Smooth muscle cell (in vitro differentiated cells): ENCODE measurements around the gene NAGLU. TPM values are rescaled to one million over a fixed set of nuclear protein-coding genes. Genes with fewer than 3 reads are reported as not detected.

Experiments
- DNase-seq: peaks from one replicate; lab custom pipeline; 2025; ENCODE audit not compliant: unreplicated experiment; lab: John Stamatoyannopoulos, UW
- H2AFZ ChIP-seq: fragments of 200-600 bp; sonication (generic); 2 replicates; pipeline ENCODE4 v1.6.0; 2016; ENCODE audit warnings: antibody characterized with exemption, low read depth, mild to moderate bottlenecking
- H3F3A ChIP-seq: fragments of 200-600 bp; sonication (generic); 2 replicates; pipeline ENCODE4 v1.6.0; 2017; ENCODE audit warnings: antibody characterized with exemption, low read depth
- H3K27ac ChIP-seq: fragments of 200-600 bp; sonication (generic); 2 replicates; pipeline ENCODE4 v1.5.1; 2016; ENCODE audit warnings: low read depth, mild to moderate bottlenecking
- H3K27me3 ChIP-seq: fragments of 200-600 bp; sonication (generic); 2 replicates; pipeline ENCODE4 v1.6.1; 2016; ENCODE audit warnings: low read depth, mild to moderate bottlenecking
- H3K36me3 ChIP-seq: fragments of 200-600 bp; sonication (generic); 2 replicates; pipeline ENCODE4 v1.5.1; 2016; ENCODE audit warnings: low read depth
- H3K4me1 ChIP-seq: fragments of 200-600 bp; sonication (generic); 2 replicates; pipeline ENCODE4 v1.5.1; 2016; ENCODE audit warnings: low read depth
- H3K4me2 ChIP-seq: fragments of 200-600 bp; sonication (generic); 2 replicates; pipeline ENCODE4 v1.6.0; 2016; ENCODE audit warnings: mild to moderate bottlenecking
- H3K4me3 ChIP-seq: fragments of 200-600 bp; sonication (generic); 2 replicates; pipeline ENCODE4 v1.5.1; 2016; ENCODE audit warnings: mild to moderate bottlenecking
- H3K79me2 ChIP-seq: fragments of 200-600 bp; sonication (generic); 2 replicates; pipeline ENCODE4 v1.6.0; 2016; ENCODE audit warnings: low read depth, mild to moderate bottlenecking
- H3K9ac ChIP-seq: fragments of 200-600 bp; sonication (generic); 2 replicates; pipeline ENCODE4 v1.6.0; 2016; ENCODE audit warnings: low read depth
- H3K9me3 ChIP-seq: fragments of 200-600 bp; sonication (generic); replicated peaks from 2 replicates; pipeline ENCODE4 v1.5.1; 2016; ENCODE audit warnings: low read depth
- H4K20me1 ChIP-seq: fragments of 200-600 bp; sonication (generic); 2 replicates; pipeline ENCODE4 v1.6.0; 2016; ENCODE audit warnings: low read depth
- CTCF ChIP-seq: fragments of 200-600 bp; sonication (generic); IDR thresholded peaks from 2 replicates; pipeline ENCODE4 v1.5.1; 2017; ENCODE audit warnings: borderline replicate concordance, mild to moderate bottlenecking, antibody characterized with exemption; ENCODE audit not compliant: insufficient read depth, poor library complexity, severe bottlenecking
- WGBS: methylation state at CpG from one replicate; pipeline ENCODE4 v1.1.7; 2016; ENCODE audit warnings: low lambda C conversion rate; 5-methylcytosine and 5-hydroxymethylcytosine counted together
- polyA plus RNA-seq: library from polyadenylated mRNA; unstranded; fragments of >200 nt; fragmentation: Nextera tagmentation; extraction: Ambion mirVana; gene quantifications from 2 replicates; pipeline ENCODE4 v1.2.1, GENCODE V29; 2016
- total RNA-seq: library from RNA; depleted of rRNA; stranded (reverse); fragments of >200 nt; gene quantifications from 2 replicates; pipeline ENCODE4 v1.2.3, GENCODE V29; 2014

The NAGLU gene
- total and polyA plus RNA-seq, 2 experiments from 2014 or later: 23.0 to 51.6 TPM

- no peak overlapping the region for H3K4me2 ChIP-seq
- H3K36me3 ChIP-seq: peaks cover 4% of the 10 kb centered on the region
- H3K4me3 ChIP-seq: no peak overlapping the region
- H3K79me2 ChIP-seq: no peaks in the 10 kb centered on the region
- H4K20me1 ChIP-seq: no peaks in the 10 kb centered on the region
- no peak overlapping the region for H2AFZ ChIP-seq
- no peak for TF ChIP-seq CTCF
- H3K4me1 ChIP-seq: no peaks in the 10 kb centered on the region
- H3K27me3 ChIP-seq: no peaks in the 10 kb centered on the region
- DNase-seq: no peak
- H3K9ac ChIP-seq: no peak overlapping the region
- no peaks in the 10 kb centered on the region for H3K9me3 ChIP-seq
- H3F3A ChIP-seq: peaks cover 1% of the 10 kb centered on the region
- WGBS: 95% methylated on average over 9 of the region's 9 CpGs
- H3K27ac ChIP-seq: no peak overlapping the region
Measured at GRCh38 chr17:42512246-42512645, 23.8 kb upstream of the NAGLU start.

GRCh38 chr17:42512733-42513251, 23.2 kb upstream of the NAGLU start:
- no peaks in the 10 kb centered on the region for H3K9me3 ChIP-seq
- H3K36me3 ChIP-seq: peaks cover 2% of the 10 kb centered on the region
- no peak overlapping the region for H3K27ac ChIP-seq
- peaks cover 6% of the 10 kb centered on the region for H3F3A ChIP-seq
- no peak overlapping the region for H3K4me3 ChIP-seq
- no peaks in the 10 kb centered on the region for H3K79me2 ChIP-seq
- no peaks in the 10 kb centered on the region for H3K4me1 ChIP-seq
- H2AFZ ChIP-seq: no peak overlapping the region
- H3K9ac ChIP-seq: no peak overlapping the region
- no peak overlapping the region for H3K4me2 ChIP-seq
- 84% methylated on average over 6 of the region's 6 CpGs for WGBS
- H4K20me1 ChIP-seq: no peaks in the 10 kb centered on the region
- no peak for DNase-seq
- no peak for TF ChIP-seq CTCF
- no peaks in the 10 kb centered on the region for H3K27me3 ChIP-seq

- WGBS: 94% methylated on average over 11 of the region's 11 CpGs
- no peak for TF ChIP-seq CTCF
- Histone ChIP-seq H3K36me3 (no peaks in the 10 kb centered on the region), H3K4me1 (peaks cover 5% of the 10 kb centered on the region), H3F3A (peaks cover 9% of the 10 kb centered on the region), H2AFZ (no peak overlapping the region), H3K4me2 (no peak overlapping the region), H3K9ac (no peak overlapping the region), H3K27me3 (no peaks in the 10 kb centered on the region), H3K9me3 (no peaks in the 10 kb centered on the region), H4K20me1 (no peaks in the 10 kb centered on the region), H3K79me2 (no peaks in the 10 kb centered on the region), H3K4me3 (no peak overlapping the region), H3K27ac (no peak overlapping the region)
- no peak for DNase-seq
Measured at GRCh38 chr17:42513686-42514085, 22.4 kb upstream of the NAGLU start.

DNA sequence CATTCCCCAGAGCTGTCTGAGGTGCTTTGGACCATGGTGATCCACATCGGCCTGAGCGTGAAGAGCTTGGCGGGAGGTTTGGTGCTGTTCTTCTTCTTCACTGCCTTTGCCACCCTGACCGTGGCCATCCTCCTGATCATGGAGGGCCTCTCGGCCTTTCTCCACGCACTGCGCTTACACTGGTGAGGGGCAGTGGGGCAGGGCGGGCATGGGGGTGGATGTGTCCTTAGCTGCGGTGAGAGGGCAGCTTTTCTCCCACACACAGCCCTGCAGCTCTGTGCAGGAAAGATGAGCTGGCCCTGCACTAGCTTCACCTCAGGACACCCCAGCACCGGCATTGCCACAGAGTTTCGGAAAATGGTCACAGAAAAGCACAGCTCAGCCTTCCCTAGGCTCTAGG, 21.8 kb upstream of the NAGLU start:
- WGBS: 96% methylated on average over 11 of the region's 11 CpGs
- no peak overlapping the region for H3K4me3 ChIP-seq
- H3K27me3 ChIP-seq: no peaks in the 10 kb centered on the region
- no peaks in the 10 kb centered on the region for H4K20me1 ChIP-seq
- no peaks in the 10 kb centered on the region for H3K36me3 ChIP-seq
- H3K9ac ChIP-seq: no peak overlapping the region
- H3K27ac ChIP-seq: no peak overlapping the region
- peaks cover 9% of the 10 kb centered on the region for H3K4me1 ChIP-seq
- no peaks in the 10 kb centered on the region for H3K9me3 ChIP-seq
- no peak for DNase-seq
- H3K4me2 ChIP-seq: no peak overlapping the region
- no peak overlapping the region for H2AFZ ChIP-seq
- TF ChIP-seq CTCF: no peak
- no peaks in the 10 kb centered on the region for H3K79me2 ChIP-seq
- peaks cover 9% of the 10 kb centered on the region for H3F3A ChIP-seq
